GM12878 (cell line): ENCODE data around the gene HMGN4. TPM values are rescaled to one million over a fixed set of nuclear protein-coding genes. Genes with fewer than 3 reads are reported as not detected.

Experiments used
- CREB1 ChIP-seq: IDR thresholded peaks from 2 replicates; pipeline ENCODE4 v1.6.1; 2012; ENCODE audit warnings: low read depth, mild to moderate bottlenecking, inconsistent platforms
- CREM ChIP-seq: IDR thresholded peaks from 2 replicates; pipeline ENCODE4 v1.6.1; 2014; ENCODE audit warnings: antibody characterized with exemption, low read depth
- DPF2 ChIP-seq: fragments of 450-650 bp; IDR thresholded peaks from 2 replicates; pipeline ENCODE4 v1.6.1; 2017; ENCODE audit warnings: mild to moderate bottlenecking
- EED ChIP-seq: sonication (generic); IDR thresholded peaks from 2 replicates; pipeline ENCODE4 v1.6.1; 2016; ENCODE audit warnings: antibody characterized with exemption, low read depth
- EGR1 ChIP-seq, 2 experiments: IDR thresholded peaks; 1 replicate in 1 of 2; 2 replicates in 1 of 2; pipeline ENCODE4 v1.6.1; 2011 to 2012; ENCODE audit warnings: low read depth in 2 of 2, low read length in 2 of 2, borderline replicate concordance in 1 of 2, mild to moderate bottlenecking in 1 of 2, moderate library complexity in 1 of 2
- ETV6 ChIP-seq, 2 experiments: fragments of 450-650 bp in 1 of 2; IDR thresholded peaks in 1 of 2; conservative IDR thresholded peaks in 1 of 2; 2 replicates each; pipeline ENCODE4 v1.6.1; 2014; ENCODE audit warnings: antibody characterized with exemption in 1 of 2, borderline replicate concordance in 1 of 2, low read depth in 1 of 2, mild to moderate bottlenecking in 1 of 2, moderate library complexity in 1 of 2
- FOXM1 ChIP-seq: IDR thresholded peaks from 2 replicates; pipeline ENCODE4 v1.6.1; 2012; ENCODE audit warnings: low read depth, mild to moderate bottlenecking, inconsistent platforms, low read length, moderate library complexity
- GABPA ChIP-seq: IDR thresholded peaks from 2 replicates; pipeline ENCODE4 v1.6.1; 2014; ENCODE audit warnings: antibody characterized with exemption, low read depth, mild to moderate bottlenecking, inconsistent platforms
- GATAD2B ChIP-seq: fragments of 450-650 bp; conservative IDR thresholded peaks from 2 replicates; pipeline ENCODE4 v1.6.1; 2017; ENCODE audit warnings: low read depth, mild to moderate bottlenecking, moderate library complexity
- IKZF1 ChIP-seq: fragments of 450-650 bp; conservative IDR thresholded peaks from 2 replicates; pipeline ENCODE4 v1.6.1; 2017; ENCODE audit warnings: antibody characterized with exemption, mild to moderate bottlenecking
- IKZF2 ChIP-seq, 2 experiments: fragments of 450-650 bp; IDR thresholded peaks; 2 replicates each; pipeline ENCODE4 v1.6.1; 2017; ENCODE audit warnings: mild to moderate bottlenecking in 2 of 2, moderate library complexity in 2 of 2
- JUND ChIP-seq: IDR thresholded peaks from 2 replicates; pipeline ENCODE4 v1.6.1; 2012; ENCODE audit warnings: low read depth, mild to moderate bottlenecking, low read length, improper control_type of control experiment, moderate library complexity
- LARP7 ChIP-seq: fragments of 450-650 bp; IDR thresholded peaks from 2 replicates; pipeline ENCODE4 v1.6.1; 2017; ENCODE audit warnings: mild to moderate bottlenecking
- MXI1 ChIP-seq: fragments of 150-350 bp; IDR thresholded peaks from 2 replicates; pipeline ENCODE4 v1.6.1; 2011; ENCODE audit warnings: low read depth, mild to moderate bottlenecking, inconsistent platforms, low read length, improper control_type of control experiment
- PAX5 ChIP-seq: IDR thresholded peaks from 2 replicates; pipeline ENCODE4 v1.6.1; 2011; ENCODE audit warnings: low read depth, low read length, borderline replicate concordance
- POLR2AphosphoS5 ChIP-seq: IDR thresholded peaks from 2 replicates; pipeline ENCODE4 v1.6.1; 2011; ENCODE audit warnings: mild to moderate bottlenecking, low read length, inconsistent platforms
- RB1 ChIP-seq: fragments of 450-650 bp; formaldehyde crosslinking; IDR thresholded peaks from 2 replicates; pipeline ENCODE4 v1.6.1; 2017; ENCODE audit warnings: mild to moderate bottlenecking, borderline replicate concordance
- RELA ChIP-seq: fragments of 450-650 bp; IDR thresholded peaks from 2 replicates; pipeline ENCODE4 v1.8.0; 2014; ENCODE audit warnings: borderline replicate concordance; ENCODE audit not compliant: partially characterized antibody
- RUNX3 ChIP-seq: IDR thresholded peaks from 2 replicates; pipeline ENCODE4 v1.6.1; 2012; ENCODE audit warnings: low read length, inconsistent platforms
- SMARCA5 ChIP-seq: fragments of 450-650 bp; IDR thresholded peaks from 2 replicates; pipeline ENCODE4 v1.6.1; 2017; ENCODE audit warnings: mild to moderate bottlenecking
- YBX1 ChIP-seq: fragments of 450-650 bp; IDR thresholded peaks from 2 replicates; pipeline ENCODE4 v1.6.1; 2016; ENCODE audit warnings: antibody characterized with exemption
- YY1 ChIP-seq: IDR thresholded peaks from 2 replicates; pipeline ENCODE4 v1.6.1; 2011; ENCODE audit warnings: low read depth, mild to moderate bottlenecking, low read length
- ZNF24 ChIP-seq: fragments of 450-650 bp; IDR thresholded peaks from 2 replicates; pipeline ENCODE4 v1.6.1; 2017; ENCODE audit warnings: antibody characterized with exemption, mild to moderate bottlenecking
- ZNF622 ChIP-seq: fragments of 450-650 bp; IDR thresholded peaks from 2 replicates; pipeline ENCODE4 v1.6.1; 2017; ENCODE audit warnings: mild to moderate bottlenecking, inconsistent platforms
- polyA plus RNA-seq, 11 experiments: library from polyadenylated mRNA; depleted of rRNA in 4 of 11; unstranded in 6 of 11; stranded (reverse) in 5 of 11; fragments of >200 nt; fragmentation: Nextera tagmentation in 4 of 11; fragmentation: Illumina TruSeq in 1 of 11; extraction: Ambion mirVana in 4 of 11; extraction: Trizol in 1 of 11; gene quantifications; 1 replicate in 1 of 11; 2 replicates in 10 of 11; pipeline versions ENCODE4 v1.2.1 to v1.2.3, GENCODE V29; 2011 to 2016; ENCODE audit warnings: inconsistent platforms in 2 of 11, missing spikeins in 2 of 11, low read depth in 1 of 11
- total RNA-seq, 4 experiments: library from RNA; depleted of rRNA in 3 of 4; stranded (reverse); fragments of >200 nt in 3 of 4; fragmentation: Illumina TruSeq in 1 of 4; extraction: Trizol in 1 of 4; gene quantifications; 2 replicates each; pipeline versions ENCODE4 v1.2.1 to v1.2.3, GENCODE V29; 2013 to 2021
- TF ChIP-seq, protein P1 (sequence below): fragments of 450-650 bp; IDR thresholded peaks from 2 replicates; pipeline ENCODE4 v1.6.1; 2018; ENCODE audit warnings: mild to moderate bottlenecking, low read depth, moderate library complexity; ENCODE audit not compliant: partially characterized antibody
- TF ChIP-seq, protein P2 (sequence below): fragments of 450-650 bp; IDR thresholded peaks from 2 replicates; pipeline ENCODE4 v1.6.1; 2016; ENCODE audit warnings: mild to moderate bottlenecking
- TF ChIP-seq, protein P3 (sequence below): fragments of 450-650 bp; IDR thresholded peaks from 2 replicates; pipeline ENCODE4 v1.6.1; 2014; ENCODE audit warnings: mild to moderate bottlenecking

Gene HMGN4
- total and polyA plus RNA-seq, 10 of the 15 experiments (the other 5 are each of a cell fraction or from before 2014, with no cell fraction given), result 26.7 to 99.1 (median 76.7) TPM

DNA sequence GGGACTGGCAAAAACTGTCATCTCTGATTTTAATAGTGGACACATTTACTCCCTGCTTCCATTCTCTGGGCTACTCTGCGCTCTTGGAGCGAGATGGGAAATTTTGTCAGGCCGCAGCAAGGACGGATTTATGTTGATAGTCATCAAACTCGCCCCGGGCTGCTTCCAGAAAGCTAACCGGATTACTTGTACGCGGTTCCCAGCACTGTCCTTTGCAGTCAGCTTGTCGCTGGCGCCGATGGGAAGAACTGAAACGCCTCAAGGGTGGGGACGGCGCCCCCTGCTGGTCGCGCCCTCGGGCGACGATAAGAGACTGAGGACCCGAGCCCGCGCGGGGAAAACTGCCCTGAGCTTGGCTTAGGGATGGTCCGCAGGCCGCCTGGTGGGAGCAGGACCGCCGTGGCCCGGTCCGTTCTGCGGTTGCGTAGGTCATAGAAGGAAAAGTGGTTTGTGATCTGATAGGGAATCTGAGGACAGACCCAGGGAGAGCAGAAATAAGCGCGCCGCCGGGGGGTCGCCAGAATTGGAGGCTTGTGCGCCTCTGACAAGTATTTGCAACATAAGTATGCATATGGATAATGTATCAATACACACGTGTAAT is 57.6 kb downstream of the HMGN4 start (continued):
- TF ChIP-seq, protein P1, sequence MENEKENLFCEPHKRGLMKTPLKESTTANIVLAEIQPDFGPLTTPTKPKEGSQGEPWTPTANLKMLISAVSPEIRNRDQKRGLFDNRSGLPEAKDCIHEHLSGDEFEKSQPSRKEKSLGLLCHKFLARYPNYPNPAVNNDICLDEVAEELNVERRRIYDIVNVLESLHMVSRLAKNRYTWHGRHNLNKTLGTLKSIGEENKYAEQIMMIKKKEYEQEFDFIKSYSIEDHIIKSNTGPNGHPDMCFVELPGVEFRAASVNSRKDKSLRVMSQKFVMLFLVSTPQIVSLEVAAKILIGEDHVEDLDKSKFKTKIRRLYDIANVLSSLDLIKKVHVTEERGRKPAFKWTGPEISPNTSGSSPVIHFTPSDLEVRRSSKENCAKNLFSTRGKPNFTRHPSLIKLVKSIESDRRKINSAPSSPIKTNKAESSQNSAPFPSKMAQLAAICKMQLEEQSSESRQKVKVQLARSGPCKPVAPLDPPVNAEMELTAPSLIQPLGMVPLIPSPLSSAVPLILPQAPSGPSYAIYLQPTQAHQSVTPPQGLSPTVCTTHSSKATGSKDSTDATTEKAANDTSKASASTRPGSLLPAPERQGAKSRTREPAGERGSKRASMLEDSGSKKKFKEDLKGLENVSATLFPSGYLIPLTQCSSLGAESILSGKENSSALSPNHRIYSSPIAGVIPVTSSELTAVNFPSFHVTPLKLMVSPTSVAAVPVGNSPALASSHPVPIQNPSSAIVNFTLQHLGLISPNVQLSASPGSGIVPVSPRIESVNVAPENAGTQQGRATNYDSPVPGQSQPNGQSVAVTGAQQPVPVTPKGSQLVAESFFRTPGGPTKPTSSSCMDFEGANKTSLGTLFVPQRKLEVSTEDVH, result no peak
- TF ChIP-seq EED, result peak; percentile 62
- TF ChIP-seq YBX1, result 0 out of 2 replicates have a peak, but pooled peaks have one; percentile 4
- TF ChIP-seq CREM, result peak; percentile 65
- peak; percentile 45; the same call in 1 of the 2 replicates for TF ChIP-seq LARP7
- TF ChIP-seq, protein P2, sequence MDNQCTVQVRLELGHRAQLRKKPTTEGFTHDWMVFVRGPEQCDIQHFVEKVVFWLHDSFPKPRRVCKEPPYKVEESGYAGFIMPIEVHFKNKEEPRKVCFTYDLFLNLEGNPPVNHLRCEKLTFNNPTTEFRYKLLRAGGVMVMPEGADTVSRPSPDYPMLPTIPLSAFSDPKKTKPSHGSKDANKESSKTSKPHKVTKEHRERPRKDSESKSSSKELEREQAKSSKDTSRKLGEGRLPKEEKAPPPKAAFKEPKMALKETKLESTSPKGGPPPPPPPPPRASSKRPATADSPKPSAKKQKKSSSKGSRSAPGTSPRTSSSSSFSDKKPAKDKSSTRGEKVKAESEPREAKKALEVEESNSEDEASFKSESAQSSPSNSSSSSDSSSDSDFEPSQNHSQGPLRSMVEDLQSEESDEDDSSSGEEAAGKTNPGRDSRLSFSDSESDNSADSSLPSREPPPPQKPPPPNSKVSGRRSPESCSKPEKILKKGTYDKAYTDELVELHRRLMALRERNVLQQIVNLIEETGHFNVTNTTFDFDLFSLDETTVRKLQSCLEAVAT, result no peak; the same call in 1 of the 2 replicates
- TF ChIP-seq IKZF1, result peak; percentile 71
- peak; percentile 64 for TF ChIP-seq MXI1
- peak; percentile 65 for TF ChIP-seq CREB1
- TF ChIP-seq ZNF24, result peak; percentile 91
- peak; percentile 60; the same call in 1 of the 2 replicates for TF ChIP-seq GATAD2B
- TF ChIP-seq YY1, result peak; percentile 84
- TF ChIP-seq RUNX3, result peak; percentile 37; the same call in 1 of the 2 replicates
- TF ChIP-seq GABPA, result no peak
- TF ChIP-seq, protein P3, sequence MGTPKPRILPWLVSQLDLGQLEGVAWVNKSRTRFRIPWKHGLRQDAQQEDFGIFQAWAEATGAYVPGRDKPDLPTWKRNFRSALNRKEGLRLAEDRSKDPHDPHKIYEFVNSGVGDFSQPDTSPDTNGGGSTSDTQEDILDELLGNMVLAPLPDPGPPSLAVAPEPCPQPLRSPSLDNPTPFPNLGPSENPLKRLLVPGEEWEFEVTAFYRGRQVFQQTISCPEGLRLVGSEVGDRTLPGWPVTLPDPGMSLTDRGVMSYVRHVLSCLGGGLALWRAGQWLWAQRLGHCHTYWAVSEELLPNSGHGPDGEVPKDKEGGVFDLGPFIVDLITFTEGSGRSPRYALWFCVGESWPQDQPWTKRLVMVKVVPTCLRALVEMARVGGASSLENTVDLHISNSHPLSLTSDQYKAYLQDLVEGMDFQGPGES, result no peak
- TF ChIP-seq DPF2, result peak; percentile 20; the same call in 1 of the 2 replicates
- 0 out of 2 replicates have a peak, but pooled peaks have one; percentile 57 for TF ChIP-seq FOXM1
- TF ChIP-seq ETV6 (conservative IDR thresholded peaks at IDR 0.05 in 1 of 2, IDR thresholded peaks at IDR 0.05 in 1 of 2; ENCODE audit: borderline replicate concordance in 1 of 2, low read depth in 1 of 2), result peak in 1 of 2 experiments; percentile 62; a peak in 1 of 4 replicates
- TF ChIP-seq JUND, result no peak
- no peak for TF ChIP-seq PAX5
- no peak for TF ChIP-seq ZNF622
- TF ChIP-seq RELA, result peak; percentile 29
- peak; percentile 38 to 52; a peak in 3 of 4 replicates for TF ChIP-seq IKZF2 (IDR thresholded peaks at IDR 0.05)
- TF ChIP-seq POLR2AphosphoS5, result no peak
- peak; percentile 92; the same call in 1 of the 2 replicates for TF ChIP-seq SMARCA5
- peak; percentile 86; the same call in 1 of the 2 replicates for TF ChIP-seq RB1
- peak in 1 of 2 experiments; percentile 17; a peak in 1 of 3 replicates for TF ChIP-seq EGR1 (IDR thresholded peaks at IDR 0.05; ENCODE audit: borderline replicate concordance in 1 of 2, low read depth in 2 of 2, low read length in 2 of 2)
